GM21529 (cell line): ENCODE results near the gene IQSEC2.

Experiments used
- ATAC-seq: cut with Tn5 transposase; IDR thresholded peaks from one replicate; pipeline ENCODE4 v1.9.1; 2021; ENCODE audit not compliant: unreplicated experiment

The IQSEC2 gene

DNA sequence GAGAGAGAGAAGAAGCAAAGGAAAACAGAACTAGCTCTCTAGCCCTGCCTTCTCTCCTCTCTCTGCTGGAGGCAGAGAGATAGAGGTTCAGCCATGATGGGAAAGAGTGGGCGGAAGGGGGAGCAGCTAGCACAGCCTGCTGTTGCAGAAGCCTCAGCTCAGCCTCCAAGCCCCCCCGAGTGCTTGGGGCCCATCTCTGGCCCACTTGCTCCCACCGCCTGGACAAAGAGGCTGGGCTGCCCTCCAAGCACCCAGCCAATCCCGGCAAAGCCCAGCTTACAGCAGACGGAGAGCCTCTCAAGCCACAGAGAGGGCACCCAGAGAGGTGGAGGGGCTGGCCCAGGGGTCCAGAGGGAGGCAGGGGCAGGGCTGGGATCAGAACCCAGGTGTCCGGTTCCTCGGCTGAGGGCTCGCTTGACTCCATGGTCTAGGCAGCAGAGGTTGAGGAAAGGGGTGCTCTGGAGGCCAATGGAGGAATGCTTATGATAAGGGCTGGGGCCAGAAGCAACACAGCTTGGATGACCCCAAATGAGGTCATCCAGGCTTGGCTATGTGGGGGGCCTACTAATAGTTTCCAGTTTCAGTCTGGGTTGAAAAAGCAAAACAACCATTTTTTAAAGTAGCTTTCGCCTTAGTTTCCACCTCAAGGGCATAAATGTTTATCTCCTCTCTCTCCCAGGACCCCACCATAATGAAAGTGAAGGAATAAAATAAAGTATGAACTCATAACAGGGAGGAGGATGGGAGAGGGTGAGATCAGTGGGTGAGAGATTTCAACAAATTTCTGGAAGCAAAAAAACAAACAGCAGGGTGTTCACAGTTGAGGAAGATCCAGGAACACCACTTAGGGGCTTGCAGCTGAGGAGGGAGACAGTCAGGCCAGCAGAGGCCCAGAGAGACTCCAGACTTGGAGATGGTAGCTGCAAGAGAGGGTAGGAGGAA lies 24.9 kb upstream of the IQSEC2 start:
- ATAC-seq, result no peak

DNA sequence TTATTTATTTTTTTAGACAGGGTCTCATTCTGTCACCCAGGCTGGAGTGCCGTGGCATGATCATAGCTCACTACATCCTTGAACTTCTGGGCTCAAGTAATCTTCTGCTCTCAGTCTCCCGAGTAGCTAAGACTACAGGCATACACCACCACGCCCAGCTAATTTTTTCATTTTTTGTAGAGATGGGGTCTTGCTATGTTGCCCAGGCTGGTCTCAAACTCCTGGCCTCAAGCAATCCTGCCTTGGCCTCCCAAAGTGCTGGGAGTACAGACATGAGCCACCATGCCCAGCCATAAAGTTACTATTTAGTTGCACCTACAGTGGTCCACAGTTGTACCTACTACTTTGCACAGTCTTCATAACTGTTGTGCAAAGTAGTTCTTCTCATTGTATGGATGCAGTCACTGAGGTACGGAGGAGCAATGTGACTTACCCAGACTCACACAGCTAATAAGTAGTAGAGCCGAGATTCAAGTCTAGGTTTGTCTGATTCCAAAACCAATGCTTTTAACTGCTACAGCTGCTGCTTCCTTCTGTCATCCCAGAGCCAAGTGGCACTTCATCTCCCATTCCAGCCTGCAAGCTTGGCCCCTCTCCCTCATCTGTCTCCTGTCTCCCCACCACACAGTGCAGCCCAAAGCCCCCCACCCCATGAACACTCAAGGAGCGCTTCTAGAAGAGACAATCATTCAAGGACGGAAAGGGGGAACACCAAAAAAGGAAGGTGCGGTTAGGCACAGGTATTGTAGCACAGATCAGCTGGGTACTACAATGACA lies 24.0 kb upstream of the IQSEC2 start:
- ATAC-seq, result no peak

DNA sequence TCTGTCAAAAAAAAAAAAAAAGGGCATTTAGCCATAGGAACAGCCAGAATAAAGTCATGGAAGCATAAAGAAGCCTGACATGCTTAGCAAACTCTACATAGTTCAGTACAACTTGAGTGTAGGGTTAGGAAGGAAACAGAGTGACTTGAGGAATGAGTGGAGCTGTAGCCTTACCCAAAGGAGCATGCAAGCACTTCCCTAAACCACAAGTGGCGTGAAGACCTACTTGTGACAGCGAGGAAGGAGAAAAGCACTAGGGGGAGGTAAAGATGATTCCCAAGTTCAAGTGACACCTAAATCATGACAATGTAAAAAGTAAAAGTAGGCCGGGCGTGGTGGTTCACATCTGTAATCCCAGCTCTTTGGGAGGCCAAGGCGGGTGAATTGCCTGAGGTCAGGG lies 21.8 kb upstream of the IQSEC2 start:
- ATAC-seq, result no peak

DNA sequence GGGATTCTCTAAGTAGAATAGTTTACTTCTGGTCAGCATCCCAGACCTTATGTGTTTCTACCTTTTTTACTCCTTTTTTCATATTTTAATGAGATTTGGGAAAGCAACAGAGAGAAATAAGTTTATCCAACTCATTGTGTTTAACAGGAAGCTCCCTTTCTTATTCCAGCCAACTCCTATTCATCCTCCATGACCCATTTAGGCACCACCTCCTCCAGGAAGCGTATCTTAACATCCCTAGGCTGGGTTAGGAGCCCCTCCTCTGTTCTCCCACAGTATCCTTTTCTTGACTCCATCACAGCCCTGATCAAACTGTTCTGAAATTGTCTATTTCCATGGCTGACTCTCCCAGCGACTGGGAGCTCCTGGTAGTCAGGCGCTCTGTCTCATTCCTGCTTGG lies 18.8 kb upstream of the IQSEC2 start:
- ATAC-seq, result no peak

DNA sequence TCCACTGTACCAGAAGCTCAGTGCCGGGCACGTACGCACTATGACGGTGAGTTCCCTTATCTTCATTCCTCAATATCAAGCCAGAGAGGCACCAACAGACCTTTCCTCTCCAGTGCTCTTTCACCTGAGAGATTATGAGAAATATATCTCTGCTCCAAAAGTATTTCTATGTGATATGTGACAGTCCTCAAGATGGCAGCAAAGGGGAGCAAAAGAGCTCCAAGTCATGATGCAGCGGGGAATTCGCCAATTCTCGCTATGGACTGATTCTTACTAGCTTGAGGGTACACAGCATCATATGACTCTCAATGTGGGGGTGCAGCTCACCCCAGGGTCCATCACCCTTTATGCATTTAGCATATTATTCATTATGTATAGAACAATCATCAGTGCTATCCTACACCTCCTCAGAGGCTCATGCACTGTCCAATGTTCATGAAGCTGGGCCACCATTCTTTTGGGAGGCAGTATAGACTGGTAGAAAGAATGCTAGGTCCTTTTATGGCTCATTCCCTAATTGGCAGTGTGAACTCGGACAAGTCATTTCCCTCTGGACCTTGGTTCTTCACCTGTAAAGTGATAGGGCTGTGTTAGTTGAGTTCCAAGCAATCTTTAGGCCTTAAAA lies 12.8 kb upstream of the IQSEC2 start:
- ATAC-seq, result no peak

DNA sequence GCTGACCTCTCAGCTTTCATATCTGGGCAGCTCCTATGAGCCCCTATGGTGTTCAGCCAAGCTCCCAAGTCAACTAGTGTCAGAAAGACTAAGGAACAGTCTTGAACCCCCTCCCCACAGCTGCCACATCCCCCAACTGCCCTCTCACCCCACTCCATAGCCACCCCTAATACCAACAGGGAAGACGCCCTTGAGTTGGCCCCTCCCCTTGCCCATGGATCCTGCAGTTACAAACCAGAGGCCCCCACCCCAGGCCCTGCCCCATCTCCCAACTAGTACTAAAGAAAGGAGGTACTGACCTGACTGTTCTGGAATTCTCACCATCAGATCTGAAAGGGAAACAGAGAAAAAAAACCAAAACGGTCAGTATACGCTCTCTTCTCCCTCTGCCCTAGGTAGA lies 10.2 kb upstream of the IQSEC2 start:
- ATAC-seq, result no peak

DNA sequence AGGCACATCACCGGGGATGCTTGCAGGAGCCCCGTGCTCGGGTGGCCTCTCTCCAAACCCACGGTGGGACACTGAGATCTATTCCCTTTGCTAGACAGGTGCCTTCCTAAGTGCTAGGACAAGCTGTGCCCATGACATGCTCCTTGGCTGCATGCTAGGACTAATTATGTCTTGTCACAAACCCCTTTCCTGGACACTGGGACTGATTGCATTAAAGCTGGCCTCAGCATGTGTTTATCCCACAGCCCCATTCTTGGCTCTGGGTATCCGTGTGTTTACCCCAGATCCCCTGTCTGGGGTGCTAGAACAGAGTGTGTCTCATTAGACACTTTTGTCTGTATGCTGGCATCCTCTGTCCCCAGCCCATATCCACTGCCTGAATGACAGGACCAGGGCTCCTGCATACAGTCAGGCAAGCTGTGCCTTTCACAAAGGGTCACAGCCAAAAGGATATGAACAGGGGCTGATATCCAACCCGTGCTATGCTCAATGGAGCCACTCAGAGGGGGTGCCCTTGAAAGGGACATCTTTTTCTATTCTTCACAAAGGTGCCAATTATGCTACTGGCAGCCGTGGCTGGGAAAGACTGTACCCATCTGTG lies 9.2 kb upstream of the IQSEC2 start:
- ATAC-seq, result no peak

DNA sequence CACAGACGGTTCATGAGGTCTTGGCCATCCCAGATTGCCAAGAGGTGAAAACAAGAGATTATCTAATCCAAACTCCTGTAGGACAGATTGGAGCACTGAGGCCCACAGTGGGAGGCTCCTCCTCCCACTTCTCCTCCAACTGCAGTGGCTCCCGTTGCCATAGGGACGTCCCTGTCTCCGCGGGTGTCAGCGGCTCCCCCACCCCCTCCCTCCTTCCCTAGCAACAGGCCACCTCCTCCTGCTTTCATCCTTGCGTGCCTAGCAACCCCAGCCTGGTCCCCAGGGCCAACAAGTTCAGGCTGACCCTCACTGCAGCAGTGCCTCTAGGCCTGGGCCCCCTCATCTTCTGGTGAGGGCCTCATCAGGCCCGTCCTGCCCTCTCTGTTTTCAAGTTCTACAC lies 6.8 kb upstream of the IQSEC2 start:
- ATAC-seq, result no peak

DNA sequence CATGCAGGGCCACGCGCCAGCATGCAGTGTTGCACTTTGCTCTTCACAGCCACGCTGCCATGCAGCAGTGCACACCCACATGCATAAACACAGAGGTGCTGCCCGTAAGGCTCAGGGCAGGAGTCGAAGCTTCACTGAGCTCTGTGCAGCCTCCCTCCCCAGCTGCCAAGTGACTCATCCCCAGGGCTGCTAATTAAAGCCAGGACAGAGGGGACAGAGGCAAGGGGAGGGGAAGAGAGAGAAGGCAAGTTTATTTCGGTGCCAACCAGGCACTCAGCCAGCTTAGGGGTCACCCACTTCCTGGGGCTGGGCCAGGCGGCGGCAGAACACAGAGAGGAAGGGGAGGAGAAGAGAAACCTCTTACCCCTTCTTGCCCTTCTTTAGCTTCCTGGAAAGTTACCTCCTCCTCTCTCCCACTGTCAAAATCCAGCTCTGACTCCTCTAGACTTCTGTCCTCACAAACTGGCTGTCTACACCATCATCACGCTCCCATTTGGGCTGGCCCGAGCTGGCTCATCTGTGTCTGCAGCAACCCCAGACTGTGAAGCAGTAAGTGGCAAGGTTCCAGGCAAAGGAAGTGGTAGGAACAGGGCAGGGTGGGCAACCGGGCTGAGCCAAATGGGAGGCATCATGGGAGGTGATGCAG lies 6.2 kb upstream of the IQSEC2 start:
- no peak for ATAC-seq

DNA sequence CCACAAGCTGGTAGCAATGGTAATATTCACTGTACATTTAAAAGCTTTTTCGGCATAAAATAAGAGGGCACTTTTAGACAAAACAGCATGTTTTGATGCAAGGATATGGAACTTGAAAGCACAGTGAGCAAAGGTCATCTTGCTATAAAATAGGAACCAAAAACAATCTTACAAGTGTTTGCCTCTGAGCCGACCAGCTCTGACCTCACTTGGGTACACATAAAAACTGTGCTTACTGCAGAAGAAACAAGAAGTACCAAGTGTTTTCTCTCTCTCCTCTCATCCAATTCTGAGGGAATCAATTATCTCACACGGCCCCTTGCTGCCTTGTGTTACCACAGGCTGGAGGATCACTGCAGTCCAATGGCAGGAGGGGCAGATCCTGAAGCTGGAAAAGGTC lies 4.8 kb upstream of the IQSEC2 start:
- no peak for ATAC-seq

DNA sequence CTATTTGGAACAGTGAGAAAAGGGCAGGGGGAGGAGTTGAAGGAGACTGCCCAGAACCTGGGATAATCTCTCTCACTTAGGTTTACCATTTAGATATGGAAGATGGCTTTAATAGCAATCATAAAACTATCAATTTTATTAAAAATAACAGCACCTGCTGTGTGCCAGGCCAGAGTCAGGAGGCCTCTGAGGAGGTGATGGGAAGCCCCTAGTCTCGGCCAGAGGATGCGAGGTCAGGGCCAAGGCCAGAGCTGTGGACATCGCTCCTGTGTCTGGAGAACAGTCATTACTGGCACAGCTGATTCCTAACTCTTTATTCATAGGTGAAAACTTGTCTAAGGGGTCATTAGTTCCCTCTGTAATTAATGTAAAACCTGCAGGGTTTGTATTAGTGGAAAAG lies 4.2 kb upstream of the IQSEC2 start:
- ATAC-seq, result no peak

DNA sequence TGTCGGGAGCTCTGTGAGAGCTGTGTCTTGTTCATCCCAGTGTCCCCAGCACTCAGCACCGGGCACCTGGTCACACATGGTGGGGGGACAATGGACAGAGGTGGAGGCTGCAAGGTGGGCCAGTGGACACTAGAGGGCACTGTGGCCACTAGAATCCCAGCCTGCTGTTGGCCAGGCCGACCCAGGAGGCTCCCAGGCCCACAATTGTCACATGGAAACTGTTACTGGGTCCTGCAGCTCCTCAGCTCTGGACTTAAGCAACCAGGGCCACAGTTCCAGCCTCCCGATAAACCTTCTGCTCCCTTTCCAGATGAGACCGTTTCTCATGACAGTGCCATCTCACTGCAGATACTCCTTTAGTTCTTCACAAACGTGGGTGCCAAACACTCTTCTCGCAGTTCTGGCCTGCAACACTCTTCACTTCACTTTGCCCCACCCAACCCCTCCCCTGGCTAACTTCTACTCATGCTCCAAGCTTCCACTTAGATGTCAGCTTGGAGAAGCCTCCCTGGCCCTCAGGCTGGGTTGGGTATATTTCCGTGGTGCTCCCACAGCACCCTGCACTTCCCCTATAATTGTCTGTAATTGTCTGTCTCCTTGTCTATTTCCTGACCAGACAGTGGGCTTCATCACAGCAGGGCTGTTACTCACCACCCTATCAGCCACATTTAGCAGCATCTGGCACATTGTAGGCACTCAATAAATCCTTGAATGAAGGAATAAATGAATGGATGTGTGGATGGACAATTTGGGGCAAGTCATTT lies 3.5 kb upstream of the IQSEC2 start:
- ATAC-seq, result peak; percentile 86

DNA sequence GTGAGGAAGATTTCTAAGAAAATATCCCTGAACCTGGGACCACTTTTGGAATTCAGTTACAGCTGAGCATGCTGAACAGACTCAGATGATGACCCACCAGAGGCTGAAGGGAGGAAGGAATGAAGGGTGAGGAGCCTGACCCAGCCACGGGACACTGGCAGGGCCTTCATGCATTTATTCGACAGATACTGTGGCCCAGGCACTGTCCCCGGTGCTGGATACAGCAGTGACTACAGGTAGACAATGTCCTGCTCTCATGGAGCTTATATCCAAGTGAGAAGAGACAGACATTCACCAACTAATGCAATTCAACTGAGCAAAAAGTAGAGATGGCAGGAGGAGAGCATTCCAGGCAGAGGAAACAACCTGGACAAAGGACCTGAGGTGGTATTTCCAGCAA lies 2.2 kb upstream of the IQSEC2 start:
- ATAC-seq, result no peak

DNA sequence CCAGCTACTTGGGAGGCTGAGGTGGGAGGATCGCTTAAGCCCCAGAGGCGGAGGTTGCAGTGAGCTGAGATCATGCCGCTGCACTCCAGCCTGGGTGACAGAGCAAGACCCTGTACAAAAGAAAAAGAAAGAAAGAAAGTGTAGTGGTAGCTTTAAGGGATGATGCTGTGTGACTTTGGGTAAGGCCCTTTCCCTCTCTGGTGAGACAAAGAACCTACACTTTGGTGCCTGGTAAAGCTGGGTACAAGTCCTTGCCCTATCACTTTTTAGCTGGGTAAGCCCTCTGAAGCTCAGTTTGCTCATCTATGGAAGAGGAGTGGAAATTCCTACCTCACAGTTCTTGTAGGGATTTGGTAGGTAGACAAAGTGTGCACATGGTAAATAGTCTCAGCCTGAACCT lies 1.7 kb upstream of the IQSEC2 start:
- no peak for ATAC-seq

DNA sequence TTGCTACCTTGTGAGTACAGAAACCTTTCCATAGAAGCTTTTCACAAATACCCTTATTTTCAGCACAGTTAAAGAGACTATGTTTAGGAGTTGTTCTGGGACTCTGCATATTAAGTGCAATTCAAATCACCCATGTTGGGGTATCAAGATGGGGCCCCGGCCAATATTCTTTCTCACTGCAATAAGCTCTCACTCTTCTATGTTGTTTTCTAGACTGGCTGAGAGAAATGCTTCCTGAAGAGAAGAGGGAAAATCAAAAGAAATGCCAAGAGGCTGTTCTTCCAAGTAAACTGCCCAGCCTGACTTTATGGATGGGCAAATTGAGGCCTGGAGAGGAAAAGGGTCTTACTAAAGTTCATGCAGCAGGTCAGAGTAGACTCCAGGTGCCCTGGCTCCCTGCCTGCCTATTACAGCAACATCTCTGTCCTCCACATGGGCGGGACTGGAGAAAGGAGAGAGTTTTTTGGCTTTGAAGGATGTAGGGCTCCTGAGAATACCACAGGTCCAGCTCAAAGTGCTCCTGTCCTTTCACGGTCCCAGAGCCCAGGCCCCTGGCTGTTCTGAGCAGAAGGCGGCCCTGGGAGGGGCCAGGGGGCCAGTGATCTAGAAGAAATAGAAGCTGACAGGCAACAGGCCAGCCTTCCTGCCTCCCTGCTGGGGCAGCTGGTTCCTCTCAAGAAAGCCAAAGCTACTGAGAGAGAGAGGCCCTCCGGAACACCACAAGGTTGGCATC lies 745 bp upstream of the IQSEC2 start:
- ATAC-seq, result no peak

DNA sequence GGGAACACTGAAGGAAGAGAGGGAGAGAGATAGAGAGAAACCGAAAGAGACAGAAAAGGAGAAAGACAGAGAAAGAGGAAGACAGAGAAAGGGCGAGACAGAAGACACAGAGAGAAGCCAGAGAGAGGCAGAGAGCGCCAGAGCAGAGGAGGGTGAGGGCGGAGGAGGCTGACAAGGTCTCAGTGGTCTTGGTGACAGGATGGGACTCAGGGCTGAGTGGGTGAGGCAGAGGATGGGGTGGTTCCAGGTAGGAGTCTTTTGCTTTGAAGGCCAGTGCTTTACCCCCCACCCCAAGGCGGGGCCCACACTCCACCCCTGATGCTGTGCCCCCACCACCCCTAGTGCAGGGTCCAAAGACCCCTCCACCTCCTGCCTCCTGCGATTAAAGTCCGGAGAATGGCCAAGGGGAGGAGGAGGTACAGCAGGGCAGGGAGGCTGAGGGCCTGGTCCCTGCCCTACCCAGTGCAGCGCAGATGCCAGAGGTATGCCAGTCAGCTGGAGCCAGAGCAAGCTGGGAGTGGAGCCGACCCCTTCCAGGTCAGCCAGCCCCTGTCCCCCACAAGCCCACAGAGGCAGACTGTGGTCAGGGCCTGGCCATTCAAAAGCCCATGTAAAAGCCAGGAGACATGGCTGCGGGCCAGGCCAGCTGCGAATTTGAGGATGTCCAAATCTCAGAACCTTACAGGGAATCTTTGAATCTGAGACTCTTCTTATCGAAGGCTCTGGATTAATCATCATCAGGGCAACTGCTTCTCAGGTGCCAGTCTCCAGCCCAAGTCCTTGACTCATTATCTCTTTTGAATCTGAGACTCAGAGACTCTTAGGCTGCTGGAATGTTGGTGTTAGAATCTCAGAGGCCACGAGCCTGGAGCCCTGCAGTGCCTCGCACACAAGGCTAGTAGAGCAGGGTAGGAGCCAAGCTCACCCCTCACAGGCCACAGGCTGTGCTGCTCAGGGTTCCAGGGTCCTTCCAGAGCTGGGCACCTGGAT lies 758 bp downstream of the IQSEC2 start:
- no peak for ATAC-seq

DNA sequence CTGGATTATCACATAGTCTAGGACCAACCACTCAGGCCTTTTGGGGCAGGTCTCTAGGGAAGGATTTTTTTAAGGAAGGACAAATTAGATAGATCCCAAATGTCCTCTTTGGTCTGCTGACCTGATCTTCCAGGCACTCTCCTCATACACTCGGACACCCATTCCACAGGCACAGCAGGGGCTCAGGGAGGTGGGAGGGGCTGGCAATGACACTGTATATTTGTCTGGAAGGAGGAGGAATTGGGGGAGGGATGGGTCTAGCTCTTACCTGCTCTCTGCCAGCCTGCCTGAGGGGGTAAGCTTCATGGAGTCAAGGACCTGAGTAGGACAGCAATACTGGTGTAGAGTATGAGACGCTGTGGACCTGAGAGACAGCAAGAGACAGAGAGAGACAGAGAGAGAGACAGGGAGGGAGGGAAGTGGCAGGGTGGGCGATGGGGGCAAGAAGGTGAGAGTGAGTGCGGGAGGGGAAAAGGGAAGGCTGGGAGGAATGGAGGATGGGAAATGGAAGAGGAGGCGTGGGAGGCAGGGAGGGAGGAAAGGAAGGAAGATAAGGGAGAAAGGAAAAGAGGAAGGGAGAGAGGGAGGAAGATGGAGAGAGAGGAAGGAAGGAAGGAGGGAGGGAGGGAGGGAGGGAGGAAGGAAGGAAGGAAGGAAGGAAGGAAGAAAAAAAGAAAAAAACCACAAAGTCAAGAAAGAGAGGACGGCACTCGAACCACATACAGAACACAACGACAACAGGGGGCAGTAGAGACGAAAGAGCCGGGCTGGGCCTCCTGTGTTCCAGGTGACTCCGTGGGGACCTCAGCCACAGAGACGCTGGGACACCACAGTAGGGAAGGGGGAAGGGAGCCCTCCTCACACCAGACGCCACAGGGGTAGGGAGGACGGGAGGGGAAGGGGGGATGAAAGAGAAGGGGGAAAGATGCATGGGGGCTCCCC lies 1.8 kb downstream of the IQSEC2 start:
- ATAC-seq, result no peak
